GM19324 (cell line): ENCODE data around the gene GALR1.

Experiments
- ATAC-seq: cut with Tn5 transposase; IDR thresholded peaks from one replicate; pipeline ENCODE4 v1.9.1; 2021; ENCODE audit warnings: mild to moderate bottlenecking, moderate library complexity; ENCODE audit not compliant: unreplicated experiment, low FRiP score

Gene GALR1

GRCh38 chr18:77316641-77317040, 67.0 kb downstream of the GALR1 start:
- ATAC-seq, result no peak

GRCh38 chr18:77320971-77321559, 71.4 kb downstream of the GALR1 start:
- no peak for ATAC-seq

DNA sequence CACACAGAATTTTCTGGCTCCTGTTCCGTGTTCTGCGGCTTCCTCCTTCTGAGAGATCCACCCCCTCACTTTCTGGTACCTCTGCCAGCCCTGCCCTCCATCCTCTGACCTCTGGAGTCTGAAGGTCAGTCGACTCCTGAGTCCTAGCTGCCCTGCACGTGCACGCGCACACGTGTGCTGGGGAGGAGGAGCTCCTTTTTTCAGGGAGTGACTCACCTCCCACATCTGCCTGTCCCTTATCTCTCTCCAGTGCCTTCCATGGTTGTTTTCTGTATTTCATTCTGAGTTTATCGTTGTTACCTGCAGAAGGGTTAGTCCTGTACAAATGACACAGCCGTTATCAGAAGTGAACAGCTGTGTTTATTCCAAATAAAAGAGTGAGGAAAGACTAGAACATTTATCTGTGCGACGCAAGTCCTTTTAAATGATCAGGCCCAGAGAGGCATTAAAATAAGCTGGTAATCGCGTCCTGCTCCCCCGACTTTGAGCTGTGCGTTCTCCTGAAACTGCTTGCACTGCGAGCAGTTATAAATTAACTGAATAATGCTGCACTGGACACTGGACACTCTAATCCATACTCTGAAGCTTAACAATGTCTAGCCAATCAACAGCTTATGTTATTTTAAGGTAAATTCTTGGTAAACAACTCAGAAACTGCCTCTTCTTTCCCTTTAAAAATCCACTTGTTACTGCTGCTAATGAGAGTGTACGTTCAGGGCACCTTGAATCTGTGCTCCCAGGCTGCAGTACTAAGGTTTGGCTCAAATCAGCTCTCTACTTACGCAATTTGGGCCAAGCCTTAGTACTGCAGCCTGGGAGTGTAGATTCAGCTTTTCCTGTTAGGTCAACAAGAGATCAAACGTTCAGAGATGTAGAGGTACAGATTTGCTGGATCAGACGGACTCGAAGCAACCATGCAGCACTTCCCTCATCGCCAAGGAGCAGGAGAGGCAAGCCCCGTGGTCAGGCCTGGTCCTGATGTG, 72.5 kb downstream of the GALR1 start:
- ATAC-seq, result no peak

DNA sequence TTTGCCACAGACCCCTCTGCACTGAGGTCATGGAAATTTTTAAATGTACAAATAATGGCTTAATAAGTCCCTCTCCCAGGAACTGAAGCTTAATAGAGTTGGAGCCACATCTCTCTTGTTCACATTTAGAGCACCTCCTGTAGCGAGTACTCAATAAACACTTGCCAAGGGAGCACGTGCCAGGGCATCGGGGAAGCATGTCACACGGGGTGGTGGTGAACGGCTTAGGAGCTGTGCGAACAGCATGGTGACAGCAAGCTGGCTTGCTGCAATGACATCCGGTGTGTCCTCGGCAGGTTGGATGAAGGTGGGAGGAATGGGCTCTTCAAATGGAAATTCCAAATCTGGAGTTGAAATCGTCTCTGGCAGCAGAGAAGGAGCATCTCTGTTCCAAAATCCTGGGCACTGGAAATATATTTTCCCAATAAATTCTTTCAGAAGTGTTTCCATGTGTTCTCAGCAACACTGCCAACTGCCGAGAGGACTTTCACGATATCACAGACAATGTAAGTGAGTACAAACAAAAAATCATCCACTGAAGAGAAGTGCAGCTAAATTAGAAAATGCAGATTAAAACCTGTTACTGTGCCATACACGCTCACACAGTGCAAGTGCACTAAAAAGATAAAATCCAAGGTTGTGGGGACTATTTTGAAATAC, 74.1 kb downstream of the GALR1 start:
- ATAC-seq, result no peak
